Small intestine (tissue), 4 donors: ENCODE results near the gene ABCC2. TPM values are rescaled to one million over a fixed set of nuclear protein-coding genes. Genes with fewer than 3 reads are reported as not detected.

Source experiments
- polyA plus RNA-seq, 4 donors: library from polyadenylated mRNA; stranded (reverse) in 3 of 4; unstranded in 1 of 4; fragments of 200-250 nt in 3 of 4; fragments of 120-200 nt in 1 of 4; gene quantifications; one replicate each; pipeline versions ENCODE4 v1.2.1 to v1.2.3, GENCODE V29; 2013
- donor health status: healthy with polysubstance abuse.
- donor health status: Bipolar disorder and iron deficiency.
- donor health status: healthy.

Gene ABCC2
- polyA plus RNA-seq, 4 donors, result 5.6 to 91.7 (median 58.6) TPM

Other genes starting within 250 kb of the ABCC2 start
- gene NKX2-3, start 249.7 kb upstream of the ABCC2 start, polyA plus RNA-seq, result 10 to 100 TPM in 2 of 4 donors, 1 to 10 TPM in 1, under 1 TPM in 1; 0.67 to 17.4 (median 11.0) TPM
- 10 to 100 TPM; 31.1 to 46.1 (median 39.1) TPM for gene SLC25A28, start 162.2 kb upstream of the ABCC2 start, polyA plus RNA-seq
- 10 to 100 TPM in 1 of 4 donors, 1 to 10 TPM in 3; 7.3 to 48.8 (median 9.3) TPM for gene ENTPD7, start 123.1 kb upstream of the ABCC2 start, polyA plus RNA-seq
- gene COX15, start 50.5 kb upstream of the ABCC2 start, polyA plus RNA-seq, result 10 to 100 TPM; 10.3 to 47.7 (median 18.5) TPM
- gene CUTC, start 50.4 kb upstream of the ABCC2 start, polyA plus RNA-seq, result 10 to 100 TPM; 21.1 to 24.3 (median 21.6) TPM
- 10 to 100 TPM; 18.4 to 52.2 (median 28.0) TPM for gene DNMBP, start 227.3 kb downstream of the ABCC2 start, polyA plus RNA-seq